Caco-2 (cell line): ENCODE results near the gene ANK3. TPM values are rescaled to one million over a fixed set of nuclear protein-coding genes. Genes with fewer than 3 reads are reported as not detected.

Experiments
- BruUV-seq: library from RNA; stranded (reverse); fragments of 400-500 nt; replicated peaks from 2 replicates; lab custom pipeline; 2021; lab: Mats Ljungman, UMichigan
- CTCF ChIA-PET: fragments of 300-600 bp; sonication (Branson Sonifier 250); formaldehyde crosslinking; loops from one replicate; lab custom pipeline; 2022; ENCODE audit warnings: antibody characterized with exemption; lab: Charles Lee
- POLR2A ChIA-PET: fragments of 300-600 bp; sonication (Branson Sonifier 250); formaldehyde crosslinking; loops from one replicate; lab custom pipeline; 2022; ENCODE audit warnings: antibody characterized with exemption; lab: Charles Lee
- DNase-seq, 2 experiments: peaks; one replicate each; pipeline versions ENCODE4 v3.0.0 to v3.0.0-alpha.2; 2020 to 2022
- H3K27me3 ChIP-seq: replicated peaks from 2 replicates; pipeline ENCODE4 v1.6.0; 2011; ENCODE audit warnings: low read length; ENCODE audit not compliant: control insufficient read depth, insufficient read depth
- H3K36me3 ChIP-seq: 2 replicates; pipeline ENCODE4 v1.5.1; 2011; ENCODE audit warnings: low read length; ENCODE audit not compliant: control insufficient read depth, insufficient read depth
- H3K4me1 ChIP-seq: fragments of 250-450 bp; sonication (Bioruptor Pico); 2 replicates; pipeline ENCODE4 v1.5.1; 2020; ENCODE audit warnings: mild to moderate bottlenecking
- H3K4me3 ChIP-seq: 2 replicates; pipeline ENCODE4 v1.5.1; 2011; ENCODE audit warnings: low read depth, mild to moderate bottlenecking, control low read depth, low read length
- H3K9me3 ChIP-seq: fragments of 250-450 bp; sonication (Bioruptor Pico); 2 replicates; pipeline ENCODE4 v1.5.1; 2020; ENCODE audit warnings: mild to moderate bottlenecking, moderate library complexity
- H3K27ac Mint-ChIP-seq: one replicate; pipeline ENCODE4 v1.8.0; 2022; ENCODE audit warnings: mixed read lengths; ENCODE audit not compliant: unreplicated experiment
- H3K27me3 Mint-ChIP-seq: one replicate; pipeline ENCODE4 v1.8.0; 2022; ENCODE audit warnings: mixed read lengths; ENCODE audit not compliant: insufficient read depth, unreplicated experiment
- H3K36me3 Mint-ChIP-seq: one replicate; pipeline ENCODE4 v1.8.0; 2022; ENCODE audit warnings: mild to moderate bottlenecking, mixed read lengths; ENCODE audit not compliant: insufficient read depth, unreplicated experiment
- H3K4me1 Mint-ChIP-seq: one replicate; pipeline ENCODE4 v1.8.0; 2022; ENCODE audit warnings: low read depth, mixed read lengths; ENCODE audit not compliant: unreplicated experiment
- H3K4me3 Mint-ChIP-seq: one replicate; pipeline ENCODE4 v1.8.0; 2022; ENCODE audit warnings: mild to moderate bottlenecking, moderate library complexity, mixed read lengths; ENCODE audit not compliant: unreplicated experiment
- H3K9me3 Mint-ChIP-seq: one replicate; pipeline ENCODE4 v1.8.0; 2022; ENCODE audit warnings: mixed read lengths; ENCODE audit not compliant: unreplicated experiment
- CTCF ChIP-seq, 2 experiments: fragments of 200-600 bp in 1 of 2; IDR thresholded peaks; 1 replicate in 1 of 2; 2 replicates in 1 of 2; pipeline versions ENCODE4 v1.5.1 to v1.8.0; 2011 to 2022; ENCODE audit warnings: antibody characterized with exemption in 1 of 2, control low read depth in 1 of 2, inconsistent platforms in 1 of 2, low read depth in 1 of 2, low read length in 1 of 2, mild to moderate bottlenecking in 1 of 2, moderate library complexity in 1 of 2; ENCODE audit not compliant: insufficient read depth in 1 of 2, severe bottlenecking in 1 of 2, unreplicated experiment in 1 of 2
- intact Hi-C: fragments of 100-400 bp; cut with micrococcal nuclease; formaldehyde crosslinking; loops from one replicate; pipeline ENCODE4 v1.10.0; 2022; ENCODE audit not compliant: unreplicated experiment
- total RNA-seq: library from RNA; stranded (reverse); gene quantifications from 2 replicates; pipeline ENCODE4 v1.2.3, GENCODE V29; 2022

ANK3 gene
- total RNA-seq, 1 experiment from 2014 or later = 46.7 TPM

GRCh38 chr10:60203993-60204618, 185.6 kb downstream of the ANK3 start:
- H3K27ac Mint-ChIP-seq = no peak overlapping the region
- H3K4me3 ChIP-seq = no peak overlapping the region
- ChIA-PET POLR2A (no interaction called here), CTCF (interaction anchor here (0.7 to 1.8 kb wide), 13 partner anchors 9 to 442 kb away, joined by 3 to 15 read pairs (median 4); no protein-coding TSS in a partner anchor)
- no peaks in the 10 kb centered on the region for H3K27me3 Mint-ChIP-seq
- peak in 1 of 2 experiments; percentile 66 for DNase-seq
- intact Hi-C loops = loop anchor here (1.0 kb wide), 6 partner anchors 27 to 578 kb away; no protein-coding TSS in a partner anchor
- no peaks in the 10 kb centered on the region for H3K9me3 ChIP-seq
- no TSS peak for BruUV-seq
- H3K4me1 Mint-ChIP-seq = peaks cover 6% of the 10 kb centered on the region
- peak; percentile 86 to 87 for TF ChIP-seq CTCF (IDR thresholded peaks at IDR 0.05; ENCODE audit: insufficient read depth in 1 of 2, low read depth in 1 of 2, low read length in 1 of 2, severe bottlenecking in 1 of 2, unreplicated experiment in 1 of 2)
- H3K36me3 ChIP-seq = no peaks in the 10 kb centered on the region
- H3K27me3 ChIP-seq = no peaks in the 10 kb centered on the region
- no peak overlapping the region for H3K4me3 Mint-ChIP-seq
- H3K4me1 ChIP-seq = no peaks in the 10 kb centered on the region
- no peaks in the 10 kb centered on the region for H3K36me3 Mint-ChIP-seq
- H3K9me3 Mint-ChIP-seq = no peaks in the 10 kb centered on the region

DNA sequence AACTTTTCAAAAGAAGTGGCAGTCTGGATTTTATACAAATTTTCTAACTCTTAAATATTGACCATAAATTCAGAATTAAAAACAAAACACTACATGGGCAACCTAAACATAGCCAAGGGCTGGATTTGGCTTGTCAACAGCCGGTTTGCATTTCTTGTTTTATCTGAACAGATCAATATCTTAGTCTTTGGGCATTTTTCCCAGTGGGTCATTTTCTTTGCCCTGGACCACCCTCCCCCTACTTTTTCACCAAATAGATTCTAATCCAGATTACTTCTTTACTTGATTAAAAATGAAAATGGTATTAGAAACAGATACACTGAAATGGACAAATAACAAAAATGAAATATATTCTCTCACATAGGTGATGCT, 189.0 kb downstream of the ANK3 start:
- H3K27me3 Mint-ChIP-seq = no peaks in the 10 kb centered on the region
- H3K27me3 ChIP-seq = no peaks in the 10 kb centered on the region
- no peaks in the 10 kb centered on the region for H3K36me3 ChIP-seq
- H3K4me3 ChIP-seq = no peak overlapping the region
- no peaks in the 10 kb centered on the region for H3K9me3 ChIP-seq
- TF ChIP-seq CTCF (IDR thresholded peaks at IDR 0.05; ENCODE audit: insufficient read depth in 1 of 2, low read depth in 1 of 2, low read length in 1 of 2, severe bottlenecking in 1 of 2, unreplicated experiment in 1 of 2) = no peak
- no peaks in the 10 kb centered on the region for H3K4me1 ChIP-seq
- peaks cover 7% of the 10 kb centered on the region for H3K4me1 Mint-ChIP-seq
- ChIA-PET POLR2A (no interaction called here), CTCF (interaction anchor here (1.5 to 1.7 kb wide), 2 partner anchors 8 to 100 kb away, joined by 3 to 6 read pairs; no protein-coding TSS in a partner anchor)
- BruUV-seq = no TSS peak
- no peak for DNase-seq
- H3K36me3 Mint-ChIP-seq = no peaks in the 10 kb centered on the region
- no peaks in the 10 kb centered on the region for H3K9me3 Mint-ChIP-seq
- intact Hi-C loops = no loop called here
- no peak overlapping the region for H3K4me3 Mint-ChIP-seq
- no peak overlapping the region for H3K27ac Mint-ChIP-seq

GRCh38 chr10:60200012-60200681, 189.5 kb downstream of the ANK3 start:
- intact Hi-C loops = no loop called here
- no peaks in the 10 kb centered on the region for H3K9me3 ChIP-seq
- no peak overlapping the region for H3K27ac Mint-ChIP-seq
- H3K27me3 Mint-ChIP-seq = no peaks in the 10 kb centered on the region
- H3K4me3 Mint-ChIP-seq = no peak overlapping the region
- no peak overlapping the region for H3K4me3 ChIP-seq
- H3K27me3 ChIP-seq = no peaks in the 10 kb centered on the region
- no peak for TF ChIP-seq CTCF (IDR thresholded peaks at IDR 0.05; ENCODE audit: insufficient read depth in 1 of 2, low read depth in 1 of 2, low read length in 1 of 2, severe bottlenecking in 1 of 2, unreplicated experiment in 1 of 2)
- ChIA-PET CTCF (interaction anchor here (1.5 to 1.7 kb wide), 2 partner anchors 9 to 99 kb away, joined by 3 to 6 read pairs; no protein-coding TSS in a partner anchor), POLR2A (no interaction called here)
- no peaks in the 10 kb centered on the region for H3K4me1 ChIP-seq
- BruUV-seq = no TSS peak
- no peaks in the 10 kb centered on the region for H3K36me3 Mint-ChIP-seq
- DNase-seq = no peak
- H3K36me3 ChIP-seq = no peaks in the 10 kb centered on the region
- H3K4me1 Mint-ChIP-seq = peaks cover 7% of the 10 kb centered on the region
- no peaks in the 10 kb centered on the region for H3K9me3 Mint-ChIP-seq
